Measurements from ENCODE around the gene ADAT3. TPM values are rescaled to one million over a fixed set of nuclear protein-coding genes. Genes with fewer than 3 reads are reported as not detected.

The ADAT3 gene
- total RNA-seq, 2 donors from 2014 or later: 3.0 to 3.6 TPM

GRCh38 chr19:1947651-1948209 is 42.5 kb downstream of the ADAT3 start:
- peak; percentile 78 for DNase-seq (ENCODE audit: low spot score)
- intact Hi-C loops (cut with DNase I): no loop called here

GRCh38 chr19:1949304-1950101 is 44.3 kb downstream of the ADAT3 start:
- no peak for DNase-seq (ENCODE audit: low spot score)
- intact Hi-C loops (cut with DNase I): no loop called here

- intact Hi-C loops (cut with DNase I): no loop called here
These were observed 45.4 kb downstream of the ADAT3 start for GRCh38 chr19:1950640-1951039.

GRCh38 chr19:1952635-1953034 is 47.4 kb downstream of the ADAT3 start:
- intact Hi-C loops (cut with DNase I): loop anchor here in 1 of 2 donors (2.0 kb wide), 1 partner anchor 42 kb away; no protein-coding TSS in a partner anchor
- DNase-seq (ENCODE audit: low spot score): no peak

More at GRCh38 chr19:1950640-1951039, 45.4 kb downstream of the ADAT3 start:
- DNase-seq (ENCODE audit: low spot score): no peak

- intact Hi-C loops (cut with DNase I): loop anchor here in 1 of 2 donors (2.0 kb wide), 1 partner anchor 42 kb away; no protein-coding TSS in a partner anchor
These were observed 47.8 kb downstream of the ADAT3 start for GRCh38 chr19:1953037-1953436.

GRCh38 chr19:1953441-1954094 is 48.4 kb downstream of the ADAT3 start:
- intact Hi-C loops (cut with DNase I): loop anchor here in 1 of 2 donors (2.0 kb wide), 1 partner anchor 41 kb away; no protein-coding TSS in a partner anchor

More at GRCh38 chr19:1953037-1953436, 47.8 kb downstream of the ADAT3 start:
- no peak for DNase-seq (ENCODE audit: low spot score)

GRCh38 chr19:1954532-1954933 is 49.3 kb downstream of the ADAT3 start:
- intact Hi-C loops (cut with DNase I): no loop called here
- no peak for DNase-seq (ENCODE audit: low spot score)

More at GRCh38 chr19:1953441-1954094, 48.4 kb downstream of the ADAT3 start:
- DNase-seq (ENCODE audit: low spot score): no peak

- intact Hi-C loops (cut with DNase I): no loop called here
- no peak for DNase-seq (ENCODE audit: low spot score)
These were observed 50.2 kb downstream of the ADAT3 start for GRCh38 chr19:1955171-1956121.

GRCh38 chr19:1956122-1956494 is 50.9 kb downstream of the ADAT3 start:
- DNase-seq (ENCODE audit: low spot score): no peak
- intact Hi-C loops (cut with DNase I): no loop called here

- intact Hi-C loops (cut with DNase I): no loop called here
- DNase-seq (ENCODE audit: low spot score): no peak
These were observed 51.8 kb downstream of the ADAT3 start for GRCh38 chr19:1956868-1957492.

- DNase-seq (ENCODE audit: low spot score): no peak
- intact Hi-C loops (cut with DNase I): no loop called here
These were observed 52.5 kb downstream of the ADAT3 start for GRCh38 chr19:1957562-1958248.

GRCh38 chr19:1959928-1960589 is 54.9 kb downstream of the ADAT3 start:
- intact Hi-C loops (cut with DNase I): no loop called here
- peak; percentile 78 for DNase-seq (ENCODE audit: low spot score)

- intact Hi-C loops (cut with DNase I): no loop called here
- DNase-seq (ENCODE audit: low spot score): no peak
These were observed 56.0 kb downstream of the ADAT3 start for GRCh38 chr19:1961000-1961883.

GRCh38 chr19:1962674-1963073 is 57.5 kb downstream of the ADAT3 start:
- intact Hi-C loops (cut with DNase I): no loop called here

More at GRCh38 chr19:1962674-1963073, 57.5 kb downstream of the ADAT3 start:
- no peak for DNase-seq (ENCODE audit: low spot score)

All from posterior vena cava (tissue), 2 donors.